Activated CD8-positive, alpha-beta T cell treated with anti-CD3 and anti-CD28 coated beads for 36 hours (primary cell): Measurements from ENCODE around the gene CXXC5. TPM values are rescaled to one million over a fixed set of nuclear protein-coding genes. Genes with fewer than 3 reads are reported as not detected.

Experiments used
- ATAC-seq: fragments of 200-7000 bp; cut with Tn5 transposase; one replicate; pipeline ENCODE4 v1.10.0; 2021; ENCODE audit warnings: mild to moderate bottlenecking, moderate library complexity
- CTCF ChIA-PET: fragments of 350-600 bp; sonication (Branson Sonifier 250); formaldehyde crosslinking; loops from one replicate; lab custom pipeline; 2021; ENCODE audit warnings: antibody characterized with exemption; lab: Charles Lee
- POLR2A ChIA-PET: fragments of 350-600 bp; sonication (Branson Sonifier 250); formaldehyde crosslinking; loops from one replicate; lab custom pipeline; 2021; ENCODE audit warnings: antibody characterized with exemption; lab: Charles Lee
- DNase-seq: peaks from one replicate; pipeline ENCODE4 v3.0.0-alpha.2; 2020
- H3K27ac Mint-ChIP-seq: one replicate; pipeline ENCODE4 v1.8.0; 2021; ENCODE audit warnings: mild to moderate bottlenecking, mixed read lengths
- H3K27me3 Mint-ChIP-seq: one replicate; pipeline ENCODE4 v1.8.0; 2021; ENCODE audit warnings: mixed read lengths
- H3K36me3 Mint-ChIP-seq: one replicate; pipeline ENCODE4 v1.8.0; 2021; ENCODE audit warnings: low read depth, mixed read lengths
- H3K4me1 Mint-ChIP-seq: one replicate; pipeline ENCODE4 v1.8.0; 2021; ENCODE audit warnings: low read depth, mixed read lengths
- H3K4me3 Mint-ChIP-seq: one replicate; pipeline ENCODE4 v1.8.0; 2021; ENCODE audit warnings: mild to moderate bottlenecking, moderate library complexity, mixed read lengths
- H3K9me3 Mint-ChIP-seq: one replicate; pipeline ENCODE4 v1.8.0; 2021; ENCODE audit warnings: mixed read lengths
- intact Hi-C: fragments of 100-400 bp; cut with micrococcal nuclease; formaldehyde crosslinking; loops from one replicate; pipeline ENCODE4 v1.10.0; 2022
- total RNA-seq, 2 experiments: library from RNA; stranded (reverse); gene quantifications; one replicate each; pipeline ENCODE4 v1.2.3, GENCODE V29; 2021
- TF ChIP-seq, protein P1 (sequence below): fragments of 200-600 bp; IDR thresholded peaks from one replicate; pipeline ENCODE4 v1.8.0; 2022; ENCODE audit warnings: antibody characterized with exemption, mild to moderate bottlenecking

CXXC5 gene
- total RNA-seq, 2 experiments from 2014 or later: 3.5 to 4.3 TPM

GRCh38 chr5:139637438-139638089, 10.6 kb upstream of the CXXC5 start:
- peak; percentile 75 for DNase-seq

DNA sequence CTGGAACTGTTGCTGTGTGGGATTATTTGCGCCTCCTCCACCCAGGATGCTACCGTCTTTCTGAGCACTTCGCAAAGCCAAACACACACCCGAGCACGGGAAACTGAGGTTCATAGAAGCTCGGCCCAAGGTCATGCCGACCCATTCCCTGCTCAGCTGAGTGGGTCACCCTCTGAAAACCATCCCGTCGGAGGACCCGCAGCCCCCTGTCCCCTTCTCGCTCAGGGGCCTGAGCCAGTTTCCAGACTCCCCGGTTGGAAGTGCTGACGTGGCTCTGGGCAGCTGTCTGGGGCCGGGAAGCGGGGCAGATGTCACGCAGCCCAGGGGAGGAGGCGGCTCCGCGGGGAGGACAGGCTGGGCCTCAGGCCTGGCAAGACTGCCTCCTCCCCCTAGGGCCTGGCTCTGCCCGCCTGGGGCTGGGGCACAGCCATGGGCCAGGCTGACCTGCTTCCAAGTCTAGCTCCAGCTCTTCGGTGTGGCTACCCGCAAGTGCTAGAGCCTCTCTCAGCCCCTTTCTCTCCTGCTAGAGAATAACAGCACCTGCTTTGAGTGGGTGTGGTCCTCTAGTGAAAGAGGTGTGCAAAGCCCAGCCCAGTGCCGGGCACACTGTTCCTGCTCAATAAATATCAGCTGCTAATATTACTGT, 9.9 kb upstream of the CXXC5 start:
- TF ChIP-seq, protein P1, sequence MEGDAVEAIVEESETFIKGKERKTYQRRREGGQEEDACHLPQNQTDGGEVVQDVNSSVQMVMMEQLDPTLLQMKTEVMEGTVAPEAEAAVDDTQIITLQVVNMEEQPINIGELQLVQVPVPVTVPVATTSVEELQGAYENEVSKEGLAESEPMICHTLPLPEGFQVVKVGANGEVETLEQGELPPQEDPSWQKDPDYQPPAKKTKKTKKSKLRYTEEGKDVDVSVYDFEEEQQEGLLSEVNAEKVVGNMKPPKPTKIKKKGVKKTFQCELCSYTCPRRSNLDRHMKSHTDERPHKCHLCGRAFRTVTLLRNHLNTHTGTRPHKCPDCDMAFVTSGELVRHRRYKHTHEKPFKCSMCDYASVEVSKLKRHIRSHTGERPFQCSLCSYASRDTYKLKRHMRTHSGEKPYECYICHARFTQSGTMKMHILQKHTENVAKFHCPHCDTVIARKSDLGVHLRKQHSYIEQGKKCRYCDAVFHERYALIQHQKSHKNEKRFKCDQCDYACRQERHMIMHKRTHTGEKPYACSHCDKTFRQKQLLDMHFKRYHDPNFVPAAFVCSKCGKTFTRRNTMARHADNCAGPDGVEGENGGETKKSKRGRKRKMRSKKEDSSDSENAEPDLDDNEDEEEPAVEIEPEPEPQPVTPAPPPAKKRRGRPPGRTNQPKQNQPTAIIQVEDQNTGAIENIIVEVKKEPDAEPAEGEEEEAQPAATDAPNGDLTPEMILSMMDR: no peak
- Mint-ChIP-seq H3K27me3 (no peaks in the 10 kb centered on the region), H3K4me3 (peak overlapping the region; percentile 35), H3K27ac (peak overlapping the region; percentile 59), H3K9me3 (no peaks in the 10 kb centered on the region), H3K4me1 (peaks cover 44% of the 10 kb centered on the region), H3K36me3 (peaks cover under 1% of the 10 kb centered on the region)
- ATAC-seq: no peak
- intact Hi-C loops: loop anchor here (5.0 kb wide), 1 partner anchor 109 kb away; no protein-coding TSS in a partner anchor
- CTCF ChIA-PET: interaction anchor here (0.7 to 9.9 kb wide), 10 partner anchors 9 to 202 kb away, joined by 3 to 211 read pairs (median 18); partner anchors contain the start of gene CXXC5
- POLR2A ChIA-PET: interaction anchor here (0.6 to 6.6 kb wide), 6 partner anchors 12 to 183 kb away, joined by 3 to 87 read pairs (median 3); partner anchors contain the start of gene CXXC5
- no peak for DNase-seq

More at GRCh38 chr5:139637438-139638089, 10.6 kb upstream of the CXXC5 start:
- no peaks in the 10 kb centered on the region for H3K9me3 Mint-ChIP-seq
- peak overlapping the region; percentile 59 for H3K27ac Mint-ChIP-seq
- intact Hi-C loops: loop anchor here (5.0 kb wide), 1 partner anchor 110 kb away; no protein-coding TSS in a partner anchor
- TF ChIP-seq, protein P1: no peak
- H3K36me3 Mint-ChIP-seq: peaks cover 1% of the 10 kb centered on the region
- no peaks in the 10 kb centered on the region for H3K27me3 Mint-ChIP-seq
- CTCF ChIA-PET: interaction anchor here (1.5 to 9.9 kb wide), 8 partner anchors 10 to 140 kb away, joined by 3 to 211 read pairs (median 46); partner anchors contain the start of gene CXXC5
- peak; percentile 25 for ATAC-seq
- peaks cover 46% of the 10 kb centered on the region for H3K4me1 Mint-ChIP-seq
- peak overlapping the region; percentile 55 for H3K4me3 Mint-ChIP-seq
- POLR2A ChIA-PET: interaction anchor here (0.6 to 6.6 kb wide), 7 partner anchors 12 to 182 kb away, joined by 3 to 87 read pairs (median 3); partner anchors contain the start of gene CXXC5

DNA sequence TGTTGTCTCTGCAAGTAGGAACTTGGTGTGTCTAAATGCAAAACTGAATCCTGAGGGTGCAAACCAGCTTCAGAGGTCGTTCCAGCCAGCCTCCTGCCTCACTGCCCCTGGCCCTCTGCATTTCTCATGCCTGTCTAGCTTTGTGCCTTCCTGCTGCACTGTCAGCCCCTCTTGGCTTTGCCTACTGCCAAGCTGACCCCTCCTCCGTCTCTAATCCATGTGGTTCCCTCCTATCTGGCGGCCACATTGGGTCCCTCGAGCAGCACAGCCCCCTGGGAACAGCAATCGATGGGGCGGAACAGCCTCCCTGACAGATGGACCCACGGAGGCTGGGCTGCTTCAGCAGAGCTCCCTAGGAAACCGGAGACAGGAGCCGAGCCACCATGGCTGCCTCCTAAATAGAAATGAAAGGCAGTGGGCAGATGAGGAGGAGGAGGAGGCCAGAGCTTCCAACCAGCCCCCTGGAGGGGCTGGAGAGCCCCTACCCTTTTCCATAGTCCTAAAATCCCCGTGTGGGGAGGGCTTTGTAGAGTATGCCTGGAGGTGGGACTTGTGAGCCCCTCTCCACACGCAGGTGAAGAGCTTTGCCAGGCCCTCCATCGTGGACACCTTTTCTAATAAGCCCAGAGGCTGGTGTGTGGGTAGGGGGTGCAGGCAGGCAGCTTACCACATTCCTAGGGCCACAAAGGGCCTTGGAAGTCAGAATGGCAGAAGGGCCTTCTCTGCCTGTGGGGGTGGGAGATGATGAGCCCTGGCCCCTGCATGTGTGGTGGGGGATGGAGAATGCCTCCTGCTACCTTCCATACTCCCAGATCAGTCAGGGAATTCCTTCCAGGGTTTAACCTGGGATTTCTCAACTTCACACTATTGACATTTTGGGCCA, 9.2 kb upstream of the CXXC5 start:
- intact Hi-C loops: loop anchor here (5.0 kb wide), 1 partner anchor 108 kb away; no protein-coding TSS in a partner anchor
- CTCF ChIA-PET: interaction anchor here (0.7 to 9.9 kb wide), 8 partner anchors 8 to 203 kb away, joined by 3 to 211 read pairs (median 3); partner anchors contain the start of gene CXXC5
- H3K27ac Mint-ChIP-seq: no peak overlapping the region
- POLR2A ChIA-PET: interaction anchor here (0.9 to 6.6 kb wide), 3 partner anchors 11 to 51 kb away, joined by 3 to 87 read pairs (median 4); partner anchors contain the start of gene CXXC5
- no peak overlapping the region for H3K4me3 Mint-ChIP-seq
- peaks cover 39% of the 10 kb centered on the region for H3K4me1 Mint-ChIP-seq
- no peaks in the 10 kb centered on the region for H3K36me3 Mint-ChIP-seq
- ATAC-seq (no peak), DNase-seq (no peak)
- TF ChIP-seq, protein P1: no peak
- no peaks in the 10 kb centered on the region for H3K9me3 Mint-ChIP-seq
- H3K27me3 Mint-ChIP-seq: no peaks in the 10 kb centered on the region

GRCh38 chr5:139639619-139640380, 8.3 kb upstream of the CXXC5 start:
- Mint-ChIP-seq H3K4me3 (no peak overlapping the region), H3K36me3 (no peaks in the 10 kb centered on the region), H3K27ac (no peak overlapping the region), H3K27me3 (no peaks in the 10 kb centered on the region), H3K4me1 (peaks cover 37% of the 10 kb centered on the region), H3K9me3 (no peaks in the 10 kb centered on the region)
- POLR2A ChIA-PET: interaction anchor here (6.6 kb wide), 1 partner anchor 10 kb away, joined by 87 read pairs; the partner anchor contains the start of gene CXXC5
- intact Hi-C loops: loop anchor here (5.0 kb wide), 1 partner anchor 108 kb away; no protein-coding TSS in a partner anchor
- CTCF ChIA-PET: interaction anchor here (0.7 to 9.9 kb wide), 4 partner anchors 8 to 127 kb away, joined by 3 to 211 read pairs (median 17); partner anchors contain the start of gene CXXC5
- DNase-seq: no peak
- ATAC-seq: no peak
- TF ChIP-seq, protein P1: no peak
